SIG-M5 (cell line): ENCODE measurements around the gene CPNE2.

Experiments
- DNase-seq: peaks from one replicate; lab custom pipeline; 2025; lab: John Stamatoyannopoulos, UW

CPNE2 gene

DNA sequence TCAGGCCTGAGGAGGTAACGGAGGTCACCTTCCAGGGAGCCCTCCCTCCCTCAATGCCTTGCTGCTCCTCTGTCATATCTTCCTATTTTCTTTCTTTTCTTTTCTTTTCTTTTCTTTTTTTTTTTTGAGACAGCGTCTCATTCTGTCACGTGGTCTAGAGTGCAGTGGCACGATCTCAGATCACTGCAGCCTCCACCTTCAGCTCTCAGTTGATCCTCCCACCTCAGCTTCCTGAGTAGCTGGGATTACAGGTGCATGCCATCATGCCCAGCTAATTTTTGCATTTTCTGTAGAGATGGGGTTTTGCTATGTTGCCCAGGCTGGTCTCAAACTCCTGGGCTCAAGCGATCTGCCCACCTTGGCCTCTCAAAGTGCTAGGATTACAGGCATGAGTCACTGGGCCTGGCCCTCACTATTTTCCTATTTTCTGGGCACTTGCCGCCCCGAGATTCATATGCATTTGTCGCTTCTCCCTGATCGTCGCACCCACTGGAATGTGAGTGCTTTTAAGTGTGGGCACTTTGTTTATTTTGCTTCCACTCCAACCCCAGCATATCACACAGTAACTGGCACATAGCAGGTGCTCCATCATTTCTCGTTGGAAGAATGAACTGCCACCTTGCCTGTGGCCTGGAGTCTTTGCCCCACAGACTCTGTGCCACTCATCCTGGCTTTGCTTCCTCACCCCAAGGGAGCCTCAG is 31.7 kb downstream of the CPNE2 start:
- DNase-seq: no peak

DNA sequence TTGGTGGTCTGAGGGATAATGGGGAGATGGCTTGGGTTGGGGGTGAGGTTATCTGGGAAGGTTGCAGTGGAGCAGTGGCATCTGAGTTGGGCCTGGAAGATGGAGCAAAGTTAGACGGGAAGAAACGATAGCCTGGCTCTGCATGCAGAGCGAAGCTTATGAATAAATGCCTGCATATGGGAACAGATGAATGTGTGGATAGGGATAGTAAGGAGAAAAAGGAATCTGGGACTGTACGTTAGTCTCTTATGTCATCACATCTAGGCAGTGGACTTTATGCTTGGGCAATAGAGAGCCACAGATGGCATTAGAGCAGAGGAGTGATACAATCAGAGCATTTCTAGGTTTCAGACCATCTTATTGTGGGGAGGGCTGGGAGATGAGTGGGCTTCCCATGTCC is 33.0 kb downstream of the CPNE2 start:
- DNase-seq: no peak

DNA sequence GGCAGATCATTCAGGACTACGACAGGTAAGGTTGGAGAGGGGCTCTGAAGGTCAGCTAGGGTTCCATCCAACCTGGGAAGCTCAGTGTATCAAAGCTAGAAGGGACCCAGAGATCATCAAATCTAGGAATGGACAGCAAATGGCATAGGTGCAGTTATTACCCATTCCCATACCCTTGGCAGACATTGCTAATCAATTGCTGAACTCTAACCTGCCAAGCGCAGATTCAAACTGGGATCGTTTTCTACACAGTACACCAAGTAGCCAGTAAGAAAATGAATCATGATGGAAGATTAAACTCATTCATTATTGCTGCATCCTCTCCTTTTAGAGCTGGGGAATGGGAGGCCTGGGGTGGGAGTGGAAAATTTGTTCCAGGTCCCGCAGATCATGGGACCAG is 33.6 kb downstream of the CPNE2 start:
- DNase-seq: no peak

DNA sequence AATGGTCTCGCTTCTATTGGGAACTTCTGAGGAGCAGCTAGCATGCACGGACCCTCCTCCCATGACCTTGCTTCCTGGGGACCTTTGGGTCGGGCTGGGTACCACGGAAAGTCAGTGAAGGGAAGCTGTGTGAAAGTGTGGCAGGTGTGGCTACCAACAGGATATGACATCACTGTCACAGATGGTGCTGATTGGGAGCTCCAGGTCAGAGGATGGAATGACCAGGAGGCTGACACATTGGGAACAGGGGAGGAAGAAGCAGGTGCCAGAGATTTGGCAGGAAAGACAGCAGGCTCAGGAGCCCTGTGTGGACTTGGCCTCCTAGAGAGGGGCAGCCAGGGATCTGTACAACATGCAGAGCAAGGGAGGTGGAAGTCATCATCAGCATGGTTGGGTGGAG is 34.0 kb downstream of the CPNE2 start:
- DNase-seq: no peak

DNA sequence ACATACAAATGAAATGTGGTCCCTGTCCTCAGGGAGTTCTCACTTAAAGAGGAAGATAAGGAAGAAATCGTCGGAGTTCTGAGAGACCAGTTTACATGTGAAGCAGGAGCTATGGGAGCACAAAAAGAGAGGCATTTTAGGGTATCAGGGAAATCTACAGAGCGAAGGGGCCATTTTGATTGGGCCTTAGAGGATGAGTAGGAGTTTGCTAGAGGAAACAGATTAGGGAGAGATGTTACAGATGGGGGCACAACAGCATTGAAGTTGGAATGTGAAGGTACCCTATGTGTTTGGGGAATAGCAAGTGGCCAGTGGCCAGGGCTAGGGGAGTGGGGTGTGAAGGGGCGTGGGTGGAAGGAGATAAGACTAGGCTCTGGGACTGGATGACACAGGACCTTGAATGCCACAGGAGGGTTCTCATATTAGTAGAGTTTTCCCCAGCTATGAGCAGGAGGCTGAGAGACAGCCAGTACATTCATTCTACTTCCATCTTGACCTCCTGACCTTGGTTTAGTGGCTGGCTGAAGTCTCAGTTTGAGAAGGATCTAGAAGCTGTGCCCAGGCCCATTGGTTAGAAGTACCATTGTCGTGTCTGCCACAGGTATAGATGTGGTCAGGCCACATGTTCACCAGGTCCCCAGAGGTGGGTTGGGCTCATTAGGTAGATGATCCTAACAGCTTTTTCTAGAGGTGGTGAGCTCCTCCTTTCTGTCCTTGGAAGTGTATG is 34.8 kb downstream of the CPNE2 start:
- DNase-seq: no peak

DNA sequence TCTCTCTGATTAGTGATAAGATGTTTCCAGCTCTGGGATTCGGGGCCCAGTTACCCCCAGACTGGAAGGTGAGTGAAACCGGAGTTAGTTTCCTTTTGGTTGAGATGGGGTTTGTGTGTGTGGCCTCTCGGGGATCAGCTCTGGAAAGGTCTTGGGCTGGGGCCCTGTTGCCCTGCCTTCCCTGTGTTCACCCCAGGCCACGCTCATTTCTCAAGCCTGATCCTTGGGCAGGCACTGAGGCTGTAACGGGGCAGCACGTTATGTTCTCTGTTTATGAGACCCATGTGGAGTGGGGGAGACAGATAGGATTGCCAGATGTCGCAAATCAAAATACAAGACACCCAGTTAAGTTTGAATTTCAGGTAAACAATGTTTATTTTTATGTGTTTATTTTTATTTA is 35.5 kb downstream of the CPNE2 start:
- DNase-seq: no peak

DNA sequence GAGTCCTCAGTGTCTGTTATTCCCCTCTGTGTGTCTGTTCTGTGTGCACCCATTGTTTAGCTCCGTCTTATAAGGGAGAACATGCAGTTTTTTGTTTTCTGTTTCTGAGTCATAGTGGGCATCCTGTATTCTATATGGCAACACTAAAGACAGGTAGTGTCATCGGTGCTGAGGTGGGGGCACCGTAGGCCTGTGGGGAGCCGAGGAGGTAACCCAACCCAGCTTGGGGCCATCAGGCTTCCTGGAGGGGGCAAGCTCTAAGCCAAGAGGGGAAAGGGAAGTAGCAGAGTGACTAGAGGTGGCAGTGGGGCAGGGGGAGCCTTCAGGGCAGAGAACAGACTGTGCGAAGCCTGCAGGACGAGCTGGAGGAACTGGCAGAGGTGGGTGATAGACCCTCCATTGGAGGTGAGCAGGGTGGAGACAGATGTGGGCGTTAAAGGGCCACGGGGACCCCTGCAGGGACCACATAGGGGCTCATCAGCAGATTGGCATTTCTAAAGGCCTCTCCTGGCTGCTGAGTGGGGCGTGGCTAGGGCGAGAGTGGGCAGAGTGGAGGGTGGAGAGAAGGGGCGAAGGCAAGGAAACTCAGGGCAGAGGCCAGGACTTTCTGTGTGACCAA is 36.5 kb downstream of the CPNE2 start:
- no peak for DNase-seq

DNA sequence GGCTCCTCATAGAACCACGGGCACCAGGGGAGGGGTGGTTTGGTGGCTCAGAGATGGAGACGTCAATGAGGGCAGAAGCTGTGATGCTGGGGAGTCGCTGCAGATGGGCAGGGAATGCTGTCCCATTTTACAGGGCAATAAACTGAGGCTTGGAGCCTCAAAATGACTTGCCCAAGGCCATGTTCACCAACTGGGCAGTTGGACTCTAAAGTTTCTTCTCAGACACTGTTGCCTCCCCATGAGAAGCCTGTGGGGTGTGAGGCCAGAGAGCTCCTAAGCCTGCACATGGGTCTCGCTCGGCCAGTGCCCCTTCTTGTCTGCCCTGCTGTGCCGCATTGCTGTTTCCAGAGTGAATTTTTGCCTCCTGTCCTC is 38.6 kb downstream of the CPNE2 start:
- DNase-seq: no peak

DNA sequence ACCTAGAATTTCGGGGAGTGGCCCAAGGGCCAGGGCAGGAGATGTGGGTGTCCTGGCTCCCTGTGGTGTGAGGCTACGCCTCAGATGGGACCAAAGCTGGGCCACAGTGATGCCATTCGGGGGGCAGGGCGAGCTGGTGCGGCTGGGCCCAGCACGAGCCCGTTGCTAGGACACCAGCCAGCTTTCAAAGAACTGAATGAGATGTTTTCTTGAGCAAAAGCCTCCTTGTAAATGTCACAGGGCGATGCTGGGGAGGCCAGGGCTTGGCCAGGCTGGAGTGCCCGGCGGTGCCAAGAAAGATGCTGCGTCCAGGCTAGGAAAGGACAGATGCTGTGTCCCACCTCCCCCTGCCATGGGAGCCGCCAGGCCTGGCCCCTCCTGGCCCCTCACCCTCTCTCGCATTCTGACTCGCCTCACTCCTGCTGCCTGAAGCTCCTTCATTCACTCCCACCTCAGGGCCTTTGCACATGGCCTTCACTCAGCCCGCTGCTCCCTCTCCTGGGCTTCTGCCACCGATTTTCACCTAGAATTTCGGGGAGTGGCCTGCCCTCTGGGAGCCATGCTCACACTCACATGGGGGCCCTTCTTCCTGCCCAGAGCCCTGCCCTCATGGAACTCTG is 39.1 kb downstream of the CPNE2 start:
- no peak for DNase-seq

DNA sequence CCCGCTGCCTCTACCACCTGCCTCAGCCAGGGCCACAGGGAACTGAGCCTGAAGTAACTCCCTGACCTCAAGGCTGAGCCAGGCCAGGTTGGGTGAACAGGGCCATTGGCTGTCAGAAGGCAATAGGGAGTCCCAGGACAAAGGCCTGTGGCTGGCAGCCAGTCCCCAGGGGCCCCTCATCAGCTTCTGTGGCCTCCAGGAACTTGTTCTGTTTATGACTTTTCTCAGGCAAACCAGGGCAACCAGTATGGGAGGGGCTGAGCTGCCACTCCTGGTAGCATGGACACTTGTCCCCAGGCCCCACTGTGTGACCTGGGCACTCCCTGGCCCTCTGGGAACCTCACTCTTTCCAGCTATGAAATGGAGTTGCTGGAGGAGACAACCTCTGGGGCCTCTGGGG is 40.1 kb downstream of the CPNE2 start:
- DNase-seq: no peak

DNA sequence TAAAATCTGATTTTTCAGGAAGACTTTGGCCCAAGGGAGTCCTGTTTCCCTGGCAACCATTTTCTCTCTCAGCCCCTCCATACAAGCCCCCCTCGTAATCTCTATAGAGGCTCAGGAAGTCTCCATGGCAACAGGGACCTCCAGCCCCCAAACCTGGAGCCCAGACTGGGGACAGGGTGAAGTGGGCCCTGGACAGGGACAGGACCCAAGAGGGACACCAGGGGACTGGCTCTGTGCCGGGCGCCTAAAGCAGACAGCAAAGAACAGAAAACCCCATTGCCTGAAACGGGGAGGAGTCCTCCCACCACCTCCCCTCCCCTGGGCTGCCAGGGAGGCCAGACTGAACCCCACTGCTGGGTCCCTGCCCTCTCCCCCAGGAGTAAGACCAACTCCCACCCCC is 40.6 kb downstream of the CPNE2 start:
- no peak for DNase-seq

DNA sequence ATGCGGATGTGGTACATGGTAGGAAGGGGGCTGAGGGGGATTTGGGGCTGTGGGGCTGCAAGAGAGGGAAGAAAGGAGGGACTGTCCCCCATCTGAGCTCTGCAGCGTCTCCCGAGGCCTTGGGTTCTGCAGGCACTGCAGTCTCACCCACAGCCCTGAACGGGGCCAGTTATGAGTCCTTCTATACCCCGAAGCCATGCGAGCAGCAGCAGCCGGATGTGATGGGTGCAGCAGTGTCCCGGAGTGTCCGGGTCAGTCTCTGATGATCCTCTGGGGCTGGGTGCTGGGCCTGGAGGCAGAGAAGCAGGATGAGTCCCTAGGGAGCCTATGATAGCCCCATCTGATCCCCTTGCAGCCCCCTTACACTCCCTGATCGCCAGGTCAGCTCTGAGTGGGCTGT is 41.5 kb downstream of the CPNE2 start:
- no peak for DNase-seq

DNA sequence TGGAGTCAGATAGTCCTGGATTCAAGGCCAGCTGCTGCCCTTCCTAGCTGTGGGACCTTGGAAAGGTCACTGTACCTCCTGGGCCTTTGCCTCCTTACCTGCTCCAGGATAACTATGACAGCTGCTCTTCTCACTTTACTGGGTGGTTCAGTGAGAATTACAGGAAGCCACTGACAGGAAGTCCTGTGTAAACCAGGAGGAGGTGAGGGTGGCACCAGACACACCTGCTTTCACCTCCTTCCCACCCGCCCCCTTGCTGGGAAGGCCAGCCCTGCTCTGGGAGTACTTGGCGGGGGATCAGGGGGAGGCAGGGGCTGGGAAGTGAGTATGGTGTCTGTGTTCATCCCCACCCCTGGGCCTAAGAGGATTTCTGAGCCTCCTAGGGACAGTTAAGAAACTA is 42.6 kb downstream of the CPNE2 start:
- no peak for DNase-seq

DNA sequence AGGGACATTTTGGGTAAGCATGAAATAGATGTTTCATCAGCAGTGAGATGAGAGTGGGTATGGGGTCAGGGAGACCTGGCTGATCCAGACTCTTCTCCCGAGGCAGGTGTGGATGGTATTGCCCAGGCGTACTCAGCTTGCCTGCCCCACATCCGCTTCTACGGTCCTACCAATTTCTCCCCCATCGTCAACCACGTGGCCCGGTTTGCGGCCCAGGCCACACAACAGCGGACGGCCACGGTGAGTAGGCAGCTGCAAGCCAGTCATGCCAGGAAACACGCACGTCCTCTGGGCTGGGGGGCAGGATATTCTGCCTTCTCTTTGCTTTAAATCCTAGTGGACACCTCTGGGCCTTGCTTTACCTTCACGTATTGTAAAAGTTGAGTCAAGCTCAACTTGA is 44.7 kb downstream of the CPNE2 start:
- no peak for DNase-seq

DNA sequence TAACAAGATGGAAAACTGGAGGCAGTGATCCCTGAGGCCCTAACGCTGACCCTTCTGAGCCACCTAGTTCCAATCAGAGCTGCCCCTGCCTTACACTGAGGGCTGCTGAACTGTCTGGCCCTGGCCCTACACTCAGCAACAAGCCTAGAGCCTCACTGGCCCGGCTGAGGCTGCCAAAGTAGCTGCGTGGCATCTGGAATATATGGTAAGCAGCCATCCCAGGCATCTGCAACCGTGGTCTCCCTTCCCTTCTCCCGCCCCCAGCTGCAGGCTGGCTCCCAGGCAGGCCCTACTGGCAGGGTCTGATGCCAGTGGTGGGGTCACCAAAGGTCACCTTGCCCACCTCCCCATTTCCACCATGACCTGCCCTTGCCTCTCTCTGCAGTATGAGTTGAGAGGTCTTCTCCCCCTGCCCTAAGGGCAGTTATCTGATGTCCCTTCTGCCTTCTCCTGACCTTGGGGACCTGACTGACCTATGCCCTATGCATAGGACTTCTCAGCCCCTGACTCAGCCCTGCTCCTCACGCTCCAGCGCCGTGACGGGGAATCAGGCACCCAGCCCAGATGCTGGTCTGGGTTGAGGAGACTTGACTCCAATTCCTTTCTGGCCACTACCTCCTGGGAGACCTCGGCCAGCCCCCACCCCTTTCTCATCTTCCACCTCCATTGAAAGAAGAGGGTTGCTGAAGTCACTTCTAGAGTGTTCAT is 45.3 kb downstream of the CPNE2 start:
- no peak for DNase-seq

DNA sequence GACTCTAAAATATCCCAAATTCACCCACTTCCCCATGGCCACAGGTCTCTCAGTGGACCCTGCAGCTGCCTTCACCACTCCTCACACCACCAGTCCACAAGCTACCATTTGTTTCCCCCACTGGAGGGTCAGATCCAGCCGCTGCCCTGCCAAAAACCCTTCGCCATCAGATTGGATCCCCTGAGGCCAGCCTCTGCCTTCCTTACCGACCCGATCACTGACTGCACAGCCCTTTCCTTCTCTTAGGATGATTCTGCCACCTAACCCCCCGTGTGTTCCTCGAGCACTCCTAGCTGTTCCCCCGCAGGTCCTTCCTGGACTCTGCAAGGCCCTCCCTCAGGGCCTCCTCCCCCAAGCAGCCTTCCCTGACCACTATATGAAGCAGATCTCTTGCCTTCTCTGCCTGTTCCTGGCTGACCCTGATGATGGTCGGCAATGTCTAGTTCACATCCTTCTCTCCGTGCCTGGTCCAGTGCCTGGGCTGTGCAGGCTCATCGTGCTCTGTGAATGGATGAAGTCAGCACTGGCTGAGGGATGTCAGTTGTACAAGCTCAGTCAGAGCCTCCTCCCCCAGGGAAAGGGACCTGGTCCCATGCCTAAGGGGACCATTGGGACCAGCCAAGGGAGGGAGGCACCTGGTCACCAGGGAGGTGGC is 46.0 kb downstream of the CPNE2 start:
- DNase-seq: no peak

DNA sequence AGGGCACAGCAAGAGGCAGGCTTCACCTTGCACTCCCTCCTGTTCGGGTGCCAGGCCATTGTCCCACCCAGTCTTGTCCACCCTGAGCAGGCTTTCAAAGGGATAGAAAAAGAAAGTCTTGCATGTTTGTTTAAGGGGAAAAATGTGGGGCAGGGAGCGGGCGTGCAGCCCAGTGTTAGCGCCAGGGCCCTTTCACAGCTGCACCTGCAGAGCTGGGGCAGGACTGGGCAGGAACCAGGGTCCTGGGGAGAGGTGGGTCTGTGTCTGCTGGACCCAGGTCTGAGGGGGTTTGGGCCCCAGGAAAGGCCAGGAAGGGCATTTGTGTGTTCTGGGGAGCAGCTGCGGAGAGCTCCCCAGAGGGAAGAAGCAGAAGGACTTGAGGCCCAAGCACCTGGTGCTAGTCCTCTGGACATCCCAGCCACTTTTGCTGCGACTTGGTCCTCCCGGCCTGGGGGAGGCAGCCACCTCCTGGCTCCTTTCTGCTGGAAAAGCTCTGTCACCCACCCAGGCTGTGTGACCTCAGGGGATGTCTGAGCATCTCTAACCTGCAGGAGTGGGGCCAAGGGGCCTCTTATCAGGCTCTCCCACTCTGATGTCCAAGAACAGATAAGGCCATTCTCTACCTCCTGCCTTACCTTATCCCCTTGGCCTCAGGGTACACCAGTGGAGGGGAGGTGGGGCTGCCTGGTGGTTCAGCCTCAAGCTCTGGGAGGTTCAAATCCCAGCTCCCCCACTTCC is 48.7 kb downstream of the CPNE2 start:
- DNase-seq: no peak

DNA sequence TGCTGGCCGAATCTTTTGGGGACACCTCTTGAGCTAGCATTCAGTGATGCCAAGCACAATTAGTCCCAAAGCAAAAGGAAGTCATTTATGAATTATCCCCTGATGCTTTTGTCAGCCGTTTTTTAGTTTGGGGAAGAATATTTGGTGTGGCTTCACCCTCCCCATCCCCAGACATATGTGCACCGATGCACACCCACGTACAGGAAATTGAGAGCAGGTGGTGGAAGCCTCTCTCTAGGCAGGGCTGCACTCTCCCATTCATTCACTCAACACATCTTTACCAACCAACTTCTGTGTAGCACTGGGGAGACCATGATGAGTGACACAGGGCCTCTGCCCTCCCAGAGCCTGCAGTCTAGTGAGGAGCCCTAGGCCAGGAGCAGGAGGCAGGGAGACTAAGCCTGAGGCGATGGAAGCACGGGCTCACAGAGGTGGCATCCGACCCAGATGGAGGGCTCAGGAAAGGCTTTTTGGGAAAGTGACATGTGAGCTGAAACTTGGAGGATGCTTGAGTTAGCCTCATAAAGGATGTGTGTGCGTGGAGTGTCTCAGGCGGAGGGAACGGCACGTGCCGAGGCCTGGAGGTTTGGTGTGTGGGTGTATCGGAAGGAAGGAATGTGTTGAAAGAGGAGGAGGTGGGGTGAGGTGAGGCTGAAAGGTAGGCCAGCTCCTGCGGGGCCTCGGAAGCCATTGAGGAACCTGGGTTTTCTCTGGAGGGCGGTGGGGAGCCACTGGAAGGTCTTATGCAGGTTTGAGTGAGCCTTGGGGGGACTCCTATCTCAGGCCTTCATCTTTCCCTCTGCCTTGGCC is 49.6 kb downstream of the CPNE2 start:
- no peak for DNase-seq

DNA sequence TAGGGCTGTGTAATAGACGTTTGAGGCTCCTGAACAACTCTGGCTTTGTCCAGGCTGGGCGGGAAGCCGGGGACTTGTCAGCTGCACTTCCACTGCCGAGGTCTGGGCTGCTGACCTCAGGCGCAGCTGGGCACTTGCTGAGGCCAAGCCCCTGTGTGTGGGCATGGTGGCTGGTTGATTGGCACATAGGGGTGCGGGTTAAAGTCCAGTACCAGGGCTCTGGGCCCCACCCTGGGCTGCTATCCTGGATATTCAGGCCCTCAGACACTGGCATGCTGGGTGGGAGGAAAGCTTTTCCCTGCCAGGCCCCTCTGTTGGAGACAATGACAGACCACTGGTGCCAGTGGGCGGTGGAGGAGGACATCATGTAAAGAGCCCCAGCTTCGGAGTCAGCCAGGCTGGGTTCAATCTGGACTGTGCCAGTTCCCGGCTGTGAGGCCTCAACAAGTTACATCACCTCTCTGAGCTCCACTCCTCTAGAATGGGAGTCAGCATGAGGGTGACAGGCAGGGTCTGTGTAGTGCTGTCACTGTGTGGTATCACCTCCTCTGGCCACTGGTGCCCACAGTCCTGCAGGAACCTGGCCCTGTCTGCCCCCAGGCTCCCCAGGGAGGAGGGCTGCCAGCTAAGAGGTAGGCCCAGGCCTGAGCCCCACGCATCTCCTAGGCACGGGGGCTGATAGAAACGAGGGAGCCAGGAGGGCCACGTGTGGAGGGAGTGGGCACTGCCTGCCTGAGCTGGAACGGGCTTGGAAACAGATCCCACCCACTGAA is 51.0 kb downstream of the CPNE2 start:
- no peak for DNase-seq

DNA sequence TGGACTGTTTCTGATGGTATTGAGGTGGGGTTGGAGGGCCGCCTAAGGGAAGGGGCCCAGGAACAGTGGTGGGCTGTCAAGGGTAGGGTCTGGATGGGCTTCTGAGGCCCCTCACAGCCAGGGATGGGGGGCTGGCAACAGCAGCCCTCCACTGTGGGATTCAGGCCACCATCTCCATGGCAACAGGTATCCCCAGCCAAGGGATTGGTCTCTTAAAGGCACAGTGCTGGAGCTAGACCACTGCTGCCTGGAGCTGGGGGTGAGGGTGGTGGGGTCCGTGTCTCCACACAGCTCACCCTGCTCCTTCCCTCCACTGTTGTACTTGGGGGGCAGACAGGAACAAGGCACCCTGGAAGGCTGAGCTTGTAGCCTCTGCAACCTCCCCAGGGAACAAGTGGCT is 51.6 kb downstream of the CPNE2 start:
- DNase-seq: no peak
